IPS-NIHi7 (cell line): ENCODE measurements around the gene CASP14.
"Not testable (repeated sequence)": the region's sequence is repeated elsewhere in the genome, so short reads cannot be mapped to it uniquely, and the experiment has no call there.

Experiments
- DNase-seq: peaks from one replicate; pipeline ENCODE4 v3.0.0; 2012; ENCODE audit warnings: mixed read lengths; ENCODE audit errors: extremely low spot score

CASP14 gene

GRCh38 chr19:15072930-15073647 is 23.8 kb downstream of the CASP14 start:
- DNase-seq: no peak

- no peak for DNase-seq
Observed at GRCh38 chr19:15074371-15074770, 25.1 kb downstream of the CASP14 start.

GRCh38 chr19:15075806-15076205 is 26.5 kb downstream of the CASP14 start:
- no peak for DNase-seq

DNA sequence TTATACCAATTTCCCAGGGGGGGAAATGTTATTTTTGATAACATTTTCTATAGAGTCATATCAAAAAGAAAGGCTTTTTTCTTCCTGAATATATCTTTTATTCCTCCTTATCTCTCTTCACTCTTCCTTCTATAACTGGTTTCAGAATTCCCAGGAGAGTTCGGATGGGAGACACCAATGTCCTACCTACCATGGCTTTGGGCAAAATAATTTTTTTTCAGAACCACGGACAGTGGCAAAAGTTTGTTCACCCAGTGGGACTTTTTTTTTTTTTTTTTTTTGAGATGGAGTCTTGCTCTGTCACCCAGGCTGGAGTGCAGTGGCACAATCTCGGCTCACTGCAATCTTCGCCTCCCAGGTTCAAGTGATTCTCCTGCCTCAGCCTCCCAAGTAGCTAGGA is 30.7 kb downstream of the CASP14 start:
- DNase-seq: peak; percentile 27

- DNase-seq: no peak
Observed at GRCh38 chr19:15081911-15082310, 32.6 kb downstream of the CASP14 start, which contains the start of gene OR1I1. TSS of gene OR1I1 (plus strand) at chr19:15082211. CDS start at chr19:15087066, 4,855 bp downstream.

GRCh38 chr19:15087182-15087581 is 37.9 kb downstream of the CASP14 start:
- no peak for DNase-seq

DNA sequence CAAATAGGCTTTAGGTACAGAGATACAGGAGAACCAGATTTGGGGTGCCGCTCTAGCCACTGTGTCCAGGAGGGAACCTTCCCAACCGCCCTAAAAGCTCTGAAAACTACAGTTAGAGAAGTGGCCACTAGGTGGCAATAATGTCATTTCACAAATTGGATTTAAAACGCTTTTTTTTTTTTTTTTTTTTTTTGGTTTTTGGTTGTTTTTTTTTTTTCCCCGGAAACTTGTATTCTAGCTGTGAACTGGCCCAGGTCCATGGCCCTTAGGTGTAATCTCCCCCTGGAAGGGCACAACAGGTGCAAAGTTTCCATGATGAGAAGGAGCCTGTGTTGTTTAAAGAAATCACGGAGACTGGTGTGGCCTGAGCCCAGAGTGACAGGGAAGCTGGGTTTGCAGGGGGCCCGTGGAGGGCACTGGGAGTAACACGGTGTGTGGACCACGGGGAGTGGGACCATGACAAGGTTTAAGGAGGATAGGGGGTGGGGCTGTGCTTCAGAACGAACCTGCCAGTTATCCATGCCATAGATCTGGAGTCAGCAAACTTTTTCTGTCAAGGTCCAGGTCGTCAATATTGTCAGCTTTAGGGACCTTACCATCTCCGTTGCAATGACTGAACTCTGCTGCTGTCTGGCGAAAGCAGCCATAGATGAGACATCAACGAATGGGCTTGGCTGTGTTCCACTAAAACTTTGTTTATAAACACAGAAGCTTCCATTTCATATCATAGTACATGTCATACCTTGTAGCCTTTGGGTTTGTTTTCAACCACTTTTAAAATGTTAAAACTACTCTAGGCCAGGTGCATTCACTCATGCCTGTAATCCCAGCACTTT is 42.9 kb downstream of the CASP14 start:
- peak; percentile 63 for DNase-seq

- no peak for DNase-seq
Observed at GRCh38 chr19:15093001-15093400, 43.7 kb downstream of the CASP14 start.

GRCh38 chr19:15096223-15096622 is 46.9 kb downstream of the CASP14 start:
- DNase-seq: no peak

DNA sequence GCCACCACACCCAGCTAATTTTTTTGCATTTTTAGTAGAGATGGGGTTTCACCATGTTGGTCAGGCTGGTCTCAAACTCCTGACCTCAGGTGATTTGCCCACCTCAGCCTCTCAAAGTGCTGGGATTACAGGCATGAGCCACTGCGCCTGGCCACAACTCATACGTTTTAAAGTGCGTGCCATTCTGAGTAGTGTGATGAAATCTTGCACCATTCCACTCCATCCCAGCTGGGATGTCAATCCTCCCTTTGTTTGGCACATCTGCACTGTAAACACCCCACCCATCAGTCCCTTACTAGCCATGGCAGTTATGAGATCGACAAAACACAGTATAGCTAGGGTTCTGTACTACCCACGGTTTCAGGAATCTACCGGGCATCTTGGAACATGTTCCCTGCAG is 48.7 kb downstream of the CASP14 start:
- DNase-seq: not testable (repeated sequence)

GRCh38 chr19:15098460-15098859 is 49.2 kb downstream of the CASP14 start:
- no peak for DNase-seq

DNA sequence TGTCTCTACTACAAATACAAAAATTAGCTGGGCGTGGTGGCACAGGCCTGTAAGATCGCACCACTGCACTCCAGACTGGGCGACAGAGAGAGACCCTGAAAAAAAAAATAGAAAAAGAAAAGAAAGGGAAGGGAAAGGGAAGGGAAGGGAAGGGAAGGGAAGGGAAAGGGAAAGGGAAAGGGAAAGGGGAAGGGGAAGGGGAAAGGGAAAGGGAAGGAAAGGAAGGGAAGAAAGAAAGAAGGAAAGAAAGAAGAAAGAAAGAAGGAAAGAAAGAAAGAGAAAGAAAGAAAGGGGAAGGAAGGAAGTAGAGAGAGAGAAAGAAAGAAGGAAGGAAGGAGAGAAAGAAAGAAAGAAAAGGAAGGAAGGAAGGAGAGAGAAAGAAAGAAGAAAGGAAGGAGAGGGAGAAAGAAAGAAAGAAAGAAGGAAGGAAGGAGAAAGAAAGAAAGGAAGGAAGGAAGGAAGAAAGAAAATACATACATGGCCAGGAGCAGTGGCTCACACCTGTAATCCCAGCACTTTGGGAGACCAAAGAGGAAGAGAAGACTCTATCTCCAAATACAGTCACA is 49.8 kb downstream of the CASP14 start:
- no peak for DNase-seq

- DNase-seq: peak; percentile 61
Observed at GRCh38 chr19:15101479-15102082, 52.3 kb downstream of the CASP14 start.

DNA sequence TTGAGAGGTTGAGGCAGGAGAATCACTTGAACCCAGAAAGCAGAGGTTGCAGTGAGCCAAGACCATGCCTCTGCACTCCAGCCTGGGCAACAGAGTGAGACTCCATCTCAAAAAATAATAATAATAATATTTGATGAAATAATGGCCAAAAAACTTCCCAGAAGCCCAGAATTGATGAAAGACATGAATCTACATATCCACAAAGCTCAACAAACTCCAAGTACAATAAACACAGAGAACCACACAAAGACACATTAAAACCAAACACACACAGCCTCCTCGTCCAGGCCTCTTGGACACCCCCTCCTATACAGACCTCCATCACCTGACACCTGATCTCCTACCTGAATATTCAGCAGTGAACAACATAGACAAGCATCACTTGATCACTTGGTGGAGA is 54.7 kb downstream of the CASP14 start:
- no peak for DNase-seq

DNA sequence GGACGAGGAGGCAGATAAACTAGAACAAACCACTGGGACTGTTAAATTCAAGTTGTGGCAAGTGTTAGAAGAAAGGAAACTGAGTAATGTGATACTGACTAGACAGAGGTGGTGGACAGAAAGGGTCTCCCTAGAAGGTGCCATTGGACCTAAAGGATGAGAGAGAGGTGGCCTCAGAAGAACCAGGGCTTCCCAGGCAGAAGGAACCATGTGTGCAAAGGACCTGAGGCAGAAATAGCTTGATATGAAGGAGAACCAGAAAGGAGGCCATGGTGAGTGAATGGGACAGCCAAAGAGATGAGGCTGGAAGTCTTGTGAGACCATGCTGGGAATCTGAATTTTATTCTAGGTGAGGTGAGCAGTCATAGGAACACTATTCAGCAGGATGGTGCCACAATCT is 55.1 kb downstream of the CASP14 start:
- DNase-seq: no peak

DNA sequence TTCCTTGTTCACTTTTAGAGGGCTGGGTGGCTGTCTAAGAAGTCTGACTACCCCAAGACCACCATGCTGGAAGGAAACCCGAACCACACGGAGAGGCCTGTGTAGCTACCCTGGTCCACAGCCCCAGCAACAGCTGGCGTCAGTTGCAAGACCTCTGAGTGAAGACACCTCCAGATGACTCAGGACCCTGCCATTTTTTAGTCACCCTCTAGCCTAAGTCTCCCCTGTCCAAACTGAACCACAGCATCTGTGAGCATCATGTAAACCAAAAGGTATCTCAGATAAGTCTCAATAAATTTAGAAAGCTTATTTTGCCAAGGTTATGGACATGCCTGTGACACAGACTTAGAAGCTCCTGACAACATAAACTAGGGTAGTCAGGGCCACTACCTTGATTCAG is 55.8 kb downstream of the CASP14 start:
- no peak for DNase-seq

- DNase-seq: peak; percentile 85
Observed at GRCh38 chr19:15107061-15108010, 58.1 kb downstream of the CASP14 start, which contains the start of gene SYDE1. TSS of gene SYDE1 (plus strand) at chr19:15107401. CDS start at chr19:15107434, 33 bp downstream.
